ENCODE data around the gene EIF2D. TPM values are rescaled to one million over a fixed set of nuclear protein-coding genes. Genes with fewer than 3 reads are reported as not detected.
A peak's percentile ranks its signal among the peaks of the same experiment; 100 is the strongest.
"Not testable (repeated sequence)": the region's sequence is repeated elsewhere in the genome, so short reads cannot be mapped to it uniquely, and the experiment has no call there.

The EIF2D gene
- total RNA-seq, 8 experiments from 2014 or later, result 30.8 to 55.2 (median 40.2) TPM

DNA sequence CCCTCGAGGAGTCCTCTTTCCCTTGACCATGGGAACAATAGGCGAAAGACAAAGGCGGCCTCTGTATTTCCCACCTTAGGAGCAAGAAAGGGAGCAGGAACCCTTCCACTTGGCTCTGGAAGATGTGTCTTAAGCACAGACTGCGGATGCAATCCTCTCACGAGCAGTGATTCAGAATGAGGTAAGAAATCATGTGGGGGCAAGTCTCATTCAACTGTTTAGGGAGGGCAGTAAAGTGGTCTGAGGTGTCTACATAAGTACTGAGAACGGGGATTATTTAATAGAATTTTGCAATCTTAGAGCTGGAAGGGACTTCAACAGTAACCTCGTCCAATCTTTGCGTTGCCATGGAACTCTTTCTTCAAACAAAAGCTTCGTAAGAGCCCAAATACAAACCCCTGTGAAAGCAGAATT lies 21.4 kb upstream of the EIF2D start:
- in situ Hi-C loops (cut with MboI; ENCODE audit: low pct_unique_long_range_greater_than_20kb in 2 of 9, low sequenced_read_pairs in 9 of 9, unreplicated experiment in 9 of 9), result loop anchor here in 2 of 9 experiments (25.0 kb wide), 1 partner anchor 279 kb away; the partner anchor contains the start of gene FCMR (in 2 of the 2)
- Histone ChIP-seq H3K4me3 (no peak overlapping the region), H3K4me1 (replicated peaks in 1 of 2) (peaks cover 19 to 23% of the 10 kb centered on the region in 2 donors), H3K27ac (no peak overlapping the region)
- 0 to 60% (median 29%) methylated on average over 3 to 9 of the region's 9 CpGs for WGBS, 10 experiments
- peak in 3 of 8 experiments; percentile 1 to 16 (median 1) for ATAC-seq (replicated peaks in 6 of 8)

GRCh38 chr1:206631085-206631509 lies 18.8 kb upstream of the EIF2D start:
- H3K4me3 ChIP-seq, result no peak overlapping the region
- peaks cover 15 to 16% of the 10 kb centered on the region in 2 donors for H3K4me1 ChIP-seq (replicated peaks in 1 of 2)
- in situ Hi-C loops (cut with MboI; ENCODE audit: low pct_unique_long_range_greater_than_20kb in 2 of 9, low sequenced_read_pairs in 9 of 9, unreplicated experiment in 9 of 9), result loop anchor here in 2 of 9 experiments (25.0 kb wide), 1 partner anchor 281 kb away; the partner anchor contains the start of gene FCMR (in 2 of the 2)
- WGBS, 10 experiments, result 15 to 100% (median 59%) methylated on average over 2 to 4 of the region's 4 CpGs; no CpG with 5 or more reads in 1 of the 10 experiments
- no peak overlapping the region for H3K27ac ChIP-seq
- no peak for ATAC-seq (replicated peaks in 6 of 8)

- ATAC-seq (replicated peaks in 6 of 8), result no peak
- WGBS, 10 experiments, result 0 to 88% (median 38%) methylated on average over 1 of the region's 1 CpG; no CpG with 5 or more reads in 5 of the 10 experiments
- peaks cover 6% of the 10 kb centered on the region in 2 donors for H3K4me1 ChIP-seq (replicated peaks in 1 of 2)
- no peak overlapping the region for H3K4me3 ChIP-seq
- no peak overlapping the region for H3K27ac ChIP-seq
- in situ Hi-C loops (cut with MboI; ENCODE audit: low pct_unique_long_range_greater_than_20kb in 2 of 9, low sequenced_read_pairs in 9 of 9, unreplicated experiment in 9 of 9), result loop anchor here in 3 of 9 experiments (10.0 to 25.0 kb wide), 2 partner anchors 283 to 286 kb away; partner anchors contain the start of gene FCMR (in 2 of the 3)
Measured at GRCh38 chr1:206628916-206629315, 16.7 kb upstream of the EIF2D start.

- in situ Hi-C loops (cut with MboI; ENCODE audit: low pct_unique_long_range_greater_than_20kb in 2 of 9, low sequenced_read_pairs in 9 of 9, unreplicated experiment in 9 of 9), result loop anchor here in 3 of 9 experiments (10.0 to 25.0 kb wide), 2 partner anchors 286 to 288 kb away; partner anchors contain the start of gene FCMR (in 2 of the 3)
- H3K4me1 ChIP-seq (replicated peaks in 1 of 2); H3K4me3 ChIP-seq; ATAC-seq (replicated peaks in 6 of 8); H3K27ac ChIP-seq: not testable (repeated sequence)
- 60 to 100% (median 85%) methylated on average over 1 to 2 of the region's 2 CpGs; no CpG with 5 or more reads in 4 of the 10 experiments for whole genome bisulfite sequencing, 10 experiments
Measured at GRCh38 chr1:206626396-206626795, 14.1 kb upstream of the EIF2D start.

DNA sequence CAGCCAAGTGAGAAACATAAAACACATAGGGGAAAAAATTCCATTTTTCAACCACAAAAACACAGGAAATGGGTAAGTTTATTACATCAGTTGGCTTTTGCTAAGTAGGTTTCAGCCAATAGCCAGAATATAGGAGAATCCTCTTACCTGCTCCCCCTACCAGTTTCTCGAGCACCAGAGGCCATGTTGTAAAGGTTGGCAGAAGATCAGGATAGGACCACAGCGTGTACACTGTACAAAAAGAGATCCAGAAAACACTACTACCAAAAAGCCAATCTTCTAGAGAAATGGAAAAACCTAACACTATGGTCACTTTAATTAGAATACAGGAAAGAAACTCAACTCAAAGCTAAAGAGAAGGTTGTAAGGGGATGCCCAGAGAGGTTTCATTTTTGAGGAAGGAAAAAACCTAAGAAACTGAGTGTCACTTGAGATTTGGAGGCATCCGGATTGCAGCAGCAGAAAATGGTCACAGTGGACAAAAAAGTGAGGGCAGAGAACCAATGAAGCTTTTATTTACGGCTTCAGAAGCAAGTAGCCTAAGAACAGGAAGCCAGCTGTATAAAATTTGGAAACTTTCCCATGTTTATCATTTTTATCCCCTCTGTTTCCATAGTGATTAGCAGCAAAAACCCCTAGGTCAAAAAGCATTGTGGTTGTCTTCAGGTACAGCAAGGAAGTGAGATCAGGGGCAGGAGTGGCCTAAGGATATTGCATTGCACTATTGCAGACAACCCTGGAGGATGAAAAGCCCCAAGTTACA lies 2.9 kb downstream of the EIF2D start:
- ATAC-seq (replicated peaks in 6 of 8), result no peak
- 45 to 95% (median 88%) methylated on average over 2 to 4 of the region's 4 CpGs; no CpG with 5 or more reads in 1 of the 10 experiments for WGBS, 10 experiments
- in situ Hi-C loops (cut with MboI; ENCODE audit: low pct_unique_long_range_greater_than_20kb in 2 of 9, low sequenced_read_pairs in 9 of 9, unreplicated experiment in 9 of 9), result loop anchor here in 2 of 9 experiments (25.0 kb wide), 1 partner anchor 303 kb away; the partner anchor contains the start of gene FCMR (in 2 of the 2)

GRCh38 chr1:206608108-206608698 lies 4.1 kb downstream of the EIF2D start:
- no peak for ATAC-seq (replicated peaks in 6 of 8)
- in situ Hi-C loops (cut with MboI; ENCODE audit: low pct_unique_long_range_greater_than_20kb in 2 of 9, low sequenced_read_pairs in 9 of 9, unreplicated experiment in 9 of 9), result loop anchor here in 2 of 9 experiments (25.0 kb wide), 1 partner anchor 304 kb away; the partner anchor contains the start of gene FCMR (in 2 of the 2)
- WGBS, 10 experiments, result 52 to 79% (median 69%) methylated on average over 5 to 7 of the region's 7 CpGs; no CpG with 5 or more reads in 1 of the 10 experiments

More for the DNA sequence above, 2.9 kb downstream of the EIF2D start:
- Histone ChIP-seq H3K4me3 (no peak overlapping the region), H3K4me1 (replicated peaks in 1 of 2) (peaks cover 4 to 7% of the 10 kb centered on the region in 2 donors), H3K27ac (no peak overlapping the region)

DNA sequence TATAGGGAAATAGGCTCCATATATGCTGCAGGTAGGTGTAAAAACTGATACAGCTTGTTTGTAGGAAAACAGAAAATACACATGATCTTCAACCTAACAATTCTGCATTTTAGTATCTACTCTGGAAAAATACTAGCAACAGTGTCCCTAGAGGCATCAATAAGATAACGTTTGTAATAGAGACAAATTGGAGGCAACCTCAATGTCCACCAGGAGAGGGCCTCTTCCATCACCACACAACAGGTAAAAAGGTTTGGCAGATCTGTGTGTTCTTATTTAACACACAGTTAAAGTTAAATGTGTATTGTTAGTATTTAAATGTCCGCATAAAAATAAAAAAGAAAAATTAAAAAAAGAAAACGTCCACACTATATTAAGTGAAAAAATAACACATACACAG lies 5.4 kb downstream of the EIF2D start:
- peak in 3 of 8 experiments; percentile 54 to 78 (median 63) for ATAC-seq (replicated peaks in 6 of 8)
- H3K4me3 ChIP-seq, result no peak overlapping the region
- in situ Hi-C loops (cut with MboI; ENCODE audit: low pct_unique_long_range_greater_than_20kb in 2 of 9, low sequenced_read_pairs in 9 of 9, unreplicated experiment in 9 of 9), result loop anchor here in 2 of 9 experiments (25.0 kb wide), 1 partner anchor 305 kb away; the partner anchor contains the start of gene FCMR (in 2 of the 2)
- peaks cover 4 to 7% of the 10 kb centered on the region in 2 donors for H3K4me1 ChIP-seq (replicated peaks in 1 of 2)
- WGBS, 10 experiments, result 26 to 80% (median 48%) methylated on average over 1 to 3 of the region's 3 CpGs
- H3K27ac ChIP-seq, result no peak overlapping the region

More at GRCh38 chr1:206608108-206608698, 4.1 kb downstream of the EIF2D start:
- peaks cover 4 to 7% of the 10 kb centered on the region in 2 donors for H3K4me1 ChIP-seq (replicated peaks in 1 of 2)
- H3K27ac ChIP-seq, result no peak overlapping the region
- no peak overlapping the region for H3K4me3 ChIP-seq

GRCh38 chr1:206604861-206605260 lies 7.4 kb downstream of the EIF2D start:
- ATAC-seq (replicated peaks in 6 of 8), result no peak
- H3K4me3 ChIP-seq, result no peak overlapping the region
- no peak overlapping the region for H3K27ac ChIP-seq
- no peaks in the 10 kb centered on the region for H3K4me1 ChIP-seq (replicated peaks in 1 of 2)
- in situ Hi-C loops (cut with MboI; ENCODE audit: low pct_unique_long_range_greater_than_20kb in 2 of 9, low sequenced_read_pairs in 9 of 9, unreplicated experiment in 9 of 9), result loop anchor here in 2 of 9 experiments (25.0 kb wide), 1 partner anchor 307 kb away; the partner anchor contains the start of gene FCMR (in 2 of the 2)
- 75 to 100% (median 93%) methylated on average over 3 to 5 of the region's 5 CpGs; no CpG with 5 or more reads in 1 of the 10 experiments for whole genome bisulfite sequencing, 10 experiments

DNA sequence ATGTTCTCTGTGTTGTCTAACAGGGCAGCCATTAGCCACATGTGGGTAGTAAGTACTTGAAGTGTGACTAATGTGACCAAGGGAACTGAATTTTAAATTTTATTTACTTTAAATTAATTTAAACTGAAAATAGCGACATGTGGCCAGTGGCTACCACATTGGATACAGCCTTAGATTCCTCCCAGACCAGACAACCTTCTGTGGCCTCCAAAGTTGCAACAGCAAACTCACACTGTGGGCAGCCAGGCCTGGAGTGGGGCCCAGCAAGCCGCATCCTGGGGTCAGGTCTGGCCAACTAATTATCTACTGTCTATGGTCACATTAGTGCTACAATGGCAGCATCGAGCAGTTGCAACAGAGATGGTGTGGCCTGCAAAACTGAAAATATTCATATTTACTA lies 11.7 kb downstream of the EIF2D start:
- in situ Hi-C loops (cut with MboI; ENCODE audit: low pct_unique_long_range_greater_than_20kb in 2 of 9, low sequenced_read_pairs in 9 of 9, unreplicated experiment in 9 of 9), result loop anchor here in 2 of 9 experiments (25.0 kb wide), 1 partner anchor 312 kb away; the partner anchor contains the start of gene FCMR (in 2 of the 2)
- 50 to 100% (median 95%) methylated on average over 1 to 3 of the region's 3 CpGs; no CpG with 5 or more reads in 2 of the 10 experiments for WGBS, 10 experiments

GRCh38 chr1:206596319-206596666 lies 16.0 kb downstream of the EIF2D start:
- in situ Hi-C loops (cut with MboI; ENCODE audit: low pct_unique_long_range_greater_than_20kb in 2 of 9, low sequenced_read_pairs in 9 of 9, unreplicated experiment in 9 of 9), result loop anchor here in 3 of 9 experiments (25.0 kb wide), 1 partner anchor 109 kb away; no protein-coding TSS in a partner anchor
- no peaks in the 10 kb centered on the region for H3K4me1 ChIP-seq (replicated peaks in 1 of 2)
- no peak for ATAC-seq (replicated peaks in 6 of 8)
- no peak overlapping the region for H3K4me3 ChIP-seq
- 71 to 100% (median 100%) methylated on average over 1 of the region's 1 CpG; no CpG with 5 or more reads in 1 of the 10 experiments for WGBS, 10 experiments
- H3K27ac ChIP-seq, result no peak overlapping the region

More for the DNA sequence above, 11.7 kb downstream of the EIF2D start:
- Histone ChIP-seq H3K4me3 (no peak overlapping the region), H3K27ac (no peak overlapping the region), H3K4me1 (replicated peaks in 1 of 2) (no peaks in the 10 kb centered on the region)
- ATAC-seq (replicated peaks in 6 of 8), result no peak

- 80 to 100% (median 100%) methylated on average over 1 to 7 of the region's 7 CpGs; no CpG with 5 or more reads in 1 of the 10 experiments for WGBS, 10 experiments
- ATAC-seq (replicated peaks in 6 of 8), result no peak
- in situ Hi-C loops (cut with MboI; ENCODE audit: low pct_unique_long_range_greater_than_20kb in 2 of 9, low sequenced_read_pairs in 9 of 9, unreplicated experiment in 9 of 9), result loop anchor here in 3 of 9 experiments (25.0 kb wide), 1 partner anchor 108 kb away; no protein-coding TSS in a partner anchor
Measured at GRCh38 chr1:206595581-206596318, 16.5 kb downstream of the EIF2D start.

More at GRCh38 chr1:206595581-206596318, 16.5 kb downstream of the EIF2D start:
- no peaks in the 10 kb centered on the region for H3K4me1 ChIP-seq (replicated peaks in 1 of 2)
- no peak overlapping the region for H3K4me3 ChIP-seq
- no peak overlapping the region for H3K27ac ChIP-seq
